Measurements from ENCODE around the gene GOLGA1.
"Not testable (repeated sequence)": the region's sequence is repeated elsewhere in the genome, so short reads cannot be mapped to it uniquely, and the experiment has no call there.

Gene GOLGA1

GRCh38 chr9:124939944-124940343, 939 bp downstream of the GOLGA1 start:
- DNase-seq (ENCODE audit: low read depth), result no peak

GRCh38 chr9:124934290-124934689, 6.6 kb downstream of the GOLGA1 start:
- peak; percentile 60 for DNase-seq (ENCODE audit: low read depth)

GRCh38 chr9:124932333-124932732, 8.6 kb downstream of the GOLGA1 start:
- DNase-seq (ENCODE audit: low read depth), result no peak

GRCh38 chr9:124929464-124929863, 11.4 kb downstream of the GOLGA1 start:
- no peak for DNase-seq (ENCODE audit: low read depth)

- DNase-seq (ENCODE audit: low read depth), result no peak
Measured at GRCh38 chr9:124928116-124928515, 12.8 kb downstream of the GOLGA1 start.

GRCh38 chr9:124920394-124920793, 20.5 kb downstream of the GOLGA1 start:
- not testable (repeated sequence) for DNase-seq (ENCODE audit: low read depth)

- DNase-seq (ENCODE audit: low read depth), result no peak
Measured at GRCh38 chr9:124914753-124915405, 26.0 kb downstream of the GOLGA1 start.

- DNase-seq (ENCODE audit: low read depth), result no peak
Measured at GRCh38 chr9:124913378-124913777, 27.5 kb downstream of the GOLGA1 start.

GRCh38 chr9:124911766-124912165, 29.1 kb downstream of the GOLGA1 start:
- DNase-seq (ENCODE audit: low read depth), result no peak

GRCh38 chr9:124908098-124908497, 32.8 kb downstream of the GOLGA1 start:
- no peak for DNase-seq (ENCODE audit: low read depth)

GRCh38 chr9:124906966-124907365, 33.9 kb downstream of the GOLGA1 start:
- no peak for DNase-seq (ENCODE audit: low read depth)

GRCh38 chr9:124899845-124900244, 41.0 kb downstream of the GOLGA1 start:
- no peak for DNase-seq (ENCODE audit: low read depth)

- DNase-seq (ENCODE audit: low read depth), result no peak
Measured at GRCh38 chr9:124897570-124898460, 43.1 kb downstream of the GOLGA1 start.

GRCh38 chr9:124894741-124895170, 46.1 kb downstream of the GOLGA1 start:
- no peak for DNase-seq (ENCODE audit: low read depth)

GRCh38 chr9:124894035-124894740, 46.7 kb downstream of the GOLGA1 start:
- no peak for DNase-seq (ENCODE audit: low read depth)

GRCh38 chr9:124890179-124890578, 50.7 kb downstream of the GOLGA1 start:
- no peak for DNase-seq (ENCODE audit: low read depth)

GRCh38 chr9:124889006-124889405, 51.9 kb downstream of the GOLGA1 start:
- no peak for DNase-seq (ENCODE audit: low read depth)

GRCh38 chr9:124887832-124888231, 53.1 kb downstream of the GOLGA1 start:
- no peak for DNase-seq (ENCODE audit: low read depth)

- no peak for DNase-seq (ENCODE audit: low read depth)
Measured at GRCh38 chr9:124886866-124887492, 53.9 kb downstream of the GOLGA1 start.

GRCh38 chr9:124886461-124886860, 54.4 kb downstream of the GOLGA1 start:
- DNase-seq (ENCODE audit: low read depth), result no peak

- no peak for DNase-seq (ENCODE audit: low read depth)
Measured at GRCh38 chr9:124885551-124885950, 55.3 kb downstream of the GOLGA1 start.

- DNase-seq (ENCODE audit: low read depth), result no peak
Measured at GRCh38 chr9:124884376-124884775, 56.5 kb downstream of the GOLGA1 start.
